ENCODE data around the gene PTCHD4. TPM values are rescaled to one million over a fixed set of nuclear protein-coding genes. Genes with fewer than 3 reads are reported as not detected.
"Not testable (repeated sequence)": the region's sequence is repeated elsewhere in the genome, so short reads cannot be mapped to it uniquely, and the experiment has no call there.

PTCHD4 gene
- not detected for polyA plus RNA-seq (ENCODE audit: low read depth in 6 of 6)

DNA sequence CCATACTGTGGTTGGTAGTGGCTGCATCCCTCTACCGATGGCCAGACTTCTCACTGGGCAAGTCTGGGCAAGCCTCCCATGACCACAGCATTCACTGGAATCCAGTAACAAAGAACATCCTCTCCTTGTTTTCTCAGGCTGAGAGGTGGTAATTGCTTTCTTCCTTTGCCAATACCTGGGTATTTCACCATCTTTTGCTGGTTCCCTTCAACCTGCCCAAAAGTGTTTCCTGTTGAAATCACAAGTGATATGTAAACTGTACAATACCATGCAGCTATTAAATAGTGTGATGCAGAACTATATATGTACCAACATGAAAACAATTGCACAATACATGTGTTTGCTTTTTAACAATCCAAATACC, at the start of gene PTCHD4:
Gene PTCHD4 (minus strand): TSS at position 55 of the 364 bp plus-strand sequence. CDS start 42,240 bp downstream, outside the sequence.
- Mint-ChIP-seq H3K36me3 (no peaks in the 10 kb centered on the region), H3K9me3 (peaks cover 0 to 6% (median 0%) of the 10 kb centered on the region in 7 donors), H3K27ac (no peak within 1 kb of the TSS), H3K4me1 (no peaks in the 10 kb centered on the region), H3K4me3 (no peak within 1 kb of the TSS), H3K27me3 (no peaks in the 10 kb centered on the region)
- ATAC-seq (ENCODE audit: low read depth in 2 of 2): no peak
- no peak for DNase-seq

DNA sequence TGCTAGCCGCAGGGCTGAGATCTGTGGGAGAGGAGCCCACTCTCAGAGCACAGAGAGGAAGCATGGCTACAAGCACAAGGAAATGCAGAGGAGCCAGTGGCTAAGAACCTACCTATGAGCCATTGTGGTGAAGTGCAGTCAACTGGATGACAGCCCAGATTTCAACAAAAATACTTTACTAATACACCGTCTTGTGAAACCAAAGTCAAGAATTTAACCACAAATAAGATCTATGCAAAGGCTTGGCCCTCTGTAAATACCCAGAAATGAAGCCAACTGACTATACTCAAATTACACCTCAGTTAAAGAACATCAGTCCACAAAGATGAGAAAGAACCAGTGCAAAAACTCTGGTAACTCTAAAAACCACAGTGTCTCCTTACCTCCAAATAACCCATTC, 40.1 kb upstream of the PTCHD4 start:
- H3K27ac Mint-ChIP-seq: no peak overlapping the region
- ATAC-seq (ENCODE audit: low read depth in 2 of 2): no peak

DNA sequence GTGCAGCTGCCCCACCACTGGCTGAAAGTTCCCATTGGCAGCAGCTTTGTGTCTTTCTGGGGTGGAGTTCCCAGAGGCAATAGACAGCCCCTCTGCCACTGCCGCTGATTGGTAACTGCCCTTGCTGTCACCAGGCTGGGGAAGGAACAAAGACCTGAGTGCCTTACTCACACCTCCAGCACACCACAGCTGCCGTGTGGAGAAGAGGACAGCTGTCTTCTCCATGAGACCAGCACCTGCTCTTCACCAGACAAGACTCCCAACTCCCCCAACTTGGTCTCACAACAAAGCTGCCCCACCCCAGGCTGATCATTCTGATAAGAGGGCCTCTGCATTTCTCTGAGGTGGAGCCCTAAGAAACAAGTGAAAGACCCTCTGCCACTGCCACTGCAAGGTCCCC, 39.7 kb upstream of the PTCHD4 start:
- Mint-ChIP-seq H3K9me3 (peaks cover 13 to 40% (median 27%) of the 10 kb centered on the region in 7 donors), H3K27me3 (no peaks in the 10 kb centered on the region), H3K4me3 (no peak overlapping the region), H3K36me3 (no peaks in the 10 kb centered on the region), H3K4me1 (no peaks in the 10 kb centered on the region), H3K27ac (no peak overlapping the region)
- ATAC-seq (ENCODE audit: low read depth in 2 of 2): no peak
- no peak for DNase-seq

More for the DNA sequence above, 40.1 kb upstream of the PTCHD4 start:
- no peaks in the 10 kb centered on the region for H3K27me3 Mint-ChIP-seq
- peaks cover 13 to 40% (median 27%) of the 10 kb centered on the region in 7 donors for H3K9me3 Mint-ChIP-seq
- no peak overlapping the region for H3K4me3 Mint-ChIP-seq
- no peak for DNase-seq
- H3K4me1 Mint-ChIP-seq: no peaks in the 10 kb centered on the region
- H3K36me3 Mint-ChIP-seq: no peaks in the 10 kb centered on the region

DNA sequence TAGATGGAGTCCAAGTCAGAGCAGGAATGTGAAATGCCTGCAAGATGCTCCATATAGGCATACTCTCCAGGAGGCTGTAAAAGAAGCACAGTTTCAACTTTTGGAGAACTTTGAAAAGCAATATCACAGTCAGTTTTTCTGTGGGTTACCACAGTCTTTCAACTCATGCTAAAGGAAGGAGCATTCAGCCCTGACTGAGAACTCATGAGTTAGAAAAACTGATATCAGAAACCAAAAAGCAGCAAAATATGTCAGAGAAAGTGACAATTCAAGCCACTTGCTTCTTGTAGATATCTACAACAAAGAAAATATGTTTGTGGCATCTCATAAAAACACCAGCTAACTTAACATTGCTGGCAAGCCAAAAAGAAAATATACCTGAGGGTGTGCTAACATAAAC, 36.1 kb upstream of the PTCHD4 start:
- DNase-seq: no peak
- ATAC-seq (ENCODE audit: low read depth in 2 of 2): no peak
- Mint-ChIP-seq H3K4me3 (no peak overlapping the region), H3K4me1 (no peaks in the 10 kb centered on the region), H3K27me3 (no peaks in the 10 kb centered on the region), H3K36me3 (no peaks in the 10 kb centered on the region), H3K27ac (no peak overlapping the region), H3K9me3 (peaks cover 6 to 18% (median 9%) of the 10 kb centered on the region in 7 donors)

- Mint-ChIP-seq H3K36me3 (no peaks in the 10 kb centered on the region), H3K9me3 (peaks cover 0 to 3% (median 0%) of the 10 kb centered on the region in 7 donors), H3K27me3 (no peaks in the 10 kb centered on the region), H3K4me1 (no peaks in the 10 kb centered on the region), H3K4me3 (no peak overlapping the region), H3K27ac (no peak overlapping the region)
- no peak for DNase-seq
- ATAC-seq (ENCODE audit: low read depth in 2 of 2): no peak
These were observed 33.0 kb upstream of the PTCHD4 start for GRCh38 chr6:48144021-48144420.

DNA sequence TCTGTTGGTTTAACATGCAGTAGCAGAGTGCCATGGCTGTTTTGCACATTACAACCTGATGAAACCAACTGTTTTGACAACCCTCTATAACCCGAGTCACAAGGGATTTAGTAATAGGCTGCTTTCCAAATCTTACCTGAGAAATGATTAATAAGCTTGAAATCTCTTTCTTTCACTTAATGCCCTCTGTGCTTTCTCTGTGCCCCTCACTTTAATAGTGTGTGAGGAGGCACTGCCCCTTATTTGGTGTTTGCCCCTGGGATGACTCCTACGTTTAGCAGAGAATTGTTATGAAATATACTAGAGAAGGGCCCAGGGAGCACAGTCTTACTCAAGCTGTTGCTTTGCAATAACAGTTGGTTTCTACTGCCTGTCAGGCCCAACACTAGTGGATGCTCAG, 31.0 kb upstream of the PTCHD4 start:
- no peak overlapping the region for H3K27ac Mint-ChIP-seq

GRCh38 chr6:48139818-48140614, 29.0 kb upstream of the PTCHD4 start:
- H3K36me3 Mint-ChIP-seq: no peaks in the 10 kb centered on the region
- H3K4me1 Mint-ChIP-seq: no peaks in the 10 kb centered on the region
- DNase-seq (no peak), ATAC-seq (ENCODE audit: low read depth in 2 of 2) (no peak)
- H3K9me3 Mint-ChIP-seq: peaks cover 0 to 3% (median 1%) of the 10 kb centered on the region in 7 donors
- no peak overlapping the region for H3K27ac Mint-ChIP-seq
- H3K27me3 Mint-ChIP-seq: no peaks in the 10 kb centered on the region
- no peak overlapping the region for H3K4me3 Mint-ChIP-seq

More for the DNA sequence above, 31.0 kb upstream of the PTCHD4 start:
- Mint-ChIP-seq H3K36me3 (no peaks in the 10 kb centered on the region), H3K4me1 (no peaks in the 10 kb centered on the region), H3K27me3 (no peaks in the 10 kb centered on the region), H3K9me3 (peaks cover 0 to 1% (median 0%) of the 10 kb centered on the region in 7 donors), H3K4me3 (no peak overlapping the region)
- DNase-seq (no peak), ATAC-seq (ENCODE audit: low read depth in 2 of 2) (no peak)

DNA sequence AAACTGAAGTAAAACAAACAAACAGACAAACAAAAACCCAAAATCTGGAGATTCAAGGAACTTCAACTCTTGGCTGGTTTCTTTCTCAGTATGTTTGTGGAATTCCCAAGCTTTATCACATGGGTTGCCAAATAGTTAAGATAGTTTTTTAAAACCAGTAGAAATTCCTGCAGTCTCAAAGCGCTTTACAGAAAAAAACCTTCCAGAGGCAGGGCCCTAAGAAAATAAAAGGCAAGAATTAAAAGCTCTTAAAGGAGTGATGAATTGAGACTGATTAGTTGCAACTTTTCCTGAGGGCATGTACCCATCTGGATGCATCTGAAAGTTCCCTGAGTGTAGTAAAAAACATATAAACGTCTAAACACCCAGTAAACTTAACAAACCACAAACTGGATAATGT, 25.9 kb upstream of the PTCHD4 start:
- no peak for DNase-seq
- no peak for ATAC-seq (ENCODE audit: low read depth in 2 of 2)
- H3K36me3 Mint-ChIP-seq: no peaks in the 10 kb centered on the region
- H3K27ac Mint-ChIP-seq: no peak overlapping the region
- H3K27me3 Mint-ChIP-seq: no peaks in the 10 kb centered on the region
- H3K4me3 Mint-ChIP-seq: no peak overlapping the region
- H3K4me1 Mint-ChIP-seq: no peaks in the 10 kb centered on the region
- H3K9me3 Mint-ChIP-seq: peaks cover 0 to 6% (median 1%) of the 10 kb centered on the region in 7 donors

GRCh38 chr6:48135323-48136084, 24.5 kb upstream of the PTCHD4 start:
- Mint-ChIP-seq H3K4me3 (no peak overlapping the region), H3K9me3 (peaks cover 0 to 6% (median 1%) of the 10 kb centered on the region in 7 donors), H3K36me3 (no peaks in the 10 kb centered on the region), H3K27me3 (no peaks in the 10 kb centered on the region), H3K27ac (no peak overlapping the region), H3K4me1 (no peaks in the 10 kb centered on the region)
- ATAC-seq (ENCODE audit: low read depth in 2 of 2) (no peak), DNase-seq (no peak)

GRCh38 chr6:48134246-48134645, 23.2 kb upstream of the PTCHD4 start:
- DNase-seq (no peak), ATAC-seq (ENCODE audit: low read depth in 2 of 2) (no peak)
- Mint-ChIP-seq H3K9me3 (peaks cover 0 to 6% (median 1%) of the 10 kb centered on the region in 7 donors), H3K27ac (no peak overlapping the region), H3K4me3 (no peak overlapping the region), H3K27me3 (no peaks in the 10 kb centered on the region), H3K4me1 (no peaks in the 10 kb centered on the region), H3K36me3 (no peaks in the 10 kb centered on the region)

- Mint-ChIP-seq H3K4me3 (no peak overlapping the region), H3K36me3 (no peaks in the 10 kb centered on the region), H3K9me3 (peaks cover 0 to 8% (median 0%) of the 10 kb centered on the region in 7 donors), H3K27ac (no peak overlapping the region), H3K4me1 (no peaks in the 10 kb centered on the region), H3K27me3 (no peaks in the 10 kb centered on the region)
- DNase-seq: no peak
- ATAC-seq (ENCODE audit: low read depth in 2 of 2): no peak
These were observed 12.6 kb upstream of the PTCHD4 start for GRCh38 chr6:48123601-48124000.

DNA sequence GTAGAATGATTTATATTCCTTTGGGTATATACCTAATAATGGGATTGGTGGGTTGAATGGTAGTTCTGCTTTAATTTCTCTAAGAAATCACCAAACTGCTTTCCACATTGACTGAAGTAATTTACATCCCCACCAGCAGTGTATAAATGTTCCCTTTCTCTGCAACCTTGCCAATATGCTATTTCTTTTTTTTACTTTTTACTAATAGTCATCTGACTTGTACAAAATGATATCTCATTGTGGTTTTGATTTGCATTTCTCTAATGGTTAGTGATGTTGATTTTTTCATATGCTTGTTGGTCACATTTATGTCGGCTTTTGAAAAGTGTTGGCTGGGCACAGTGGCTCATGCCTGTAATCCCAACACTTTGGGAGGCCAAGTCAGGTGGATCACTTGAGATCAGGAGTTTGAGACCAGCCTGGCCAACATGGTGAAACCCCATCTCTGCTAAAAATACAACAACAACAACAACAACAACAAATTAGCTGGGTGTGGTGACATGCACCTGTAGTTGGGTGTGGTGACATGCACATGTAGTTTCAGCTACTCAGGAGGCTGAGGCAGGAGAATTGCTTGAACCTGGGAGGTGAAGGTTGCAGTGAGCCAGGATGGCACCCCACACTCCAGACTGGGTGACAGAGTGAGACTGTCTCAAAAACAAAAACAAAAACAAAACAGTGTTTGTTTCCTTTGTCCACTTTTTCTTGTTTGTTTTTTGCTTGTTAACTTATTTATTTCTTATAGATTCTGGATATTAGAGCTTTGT, 11.2 kb upstream of the PTCHD4 start:
- not testable (repeated sequence) for H3K27ac Mint-ChIP-seq; H3K4me1 Mint-ChIP-seq; H3K4me3 Mint-ChIP-seq; ATAC-seq (ENCODE audit: low read depth in 2 of 2); H3K36me3 Mint-ChIP-seq; DNase-seq; H3K9me3 Mint-ChIP-seq; H3K27me3 Mint-ChIP-seq

Data from naive B cell (primary cell).